HL-60 (cell line): Measurements from ENCODE around the gene PPM1H.

Experiments used
- DNase-seq, 2 experiments: peaks; one replicate each; pipeline ENCODE4 v3.0.0-alpha.2; 2010 to 2020; ENCODE audit warnings: low read depth in 1 of 2, low spot score in 1 of 2
- H3K27ac ChIP-seq: fragments of 250-450 bp; sonication (Bioruptor Pico); replicated peaks from 2 replicates; pipeline ENCODE4 v1.5.1; 2020; ENCODE audit warnings: mild to moderate bottlenecking, moderate library complexity
- H3K27me3 ChIP-seq: fragments of 250-450 bp; sonication (Bioruptor Pico); 2 replicates; pipeline ENCODE4 v1.5.1; 2021; ENCODE audit warnings: mild to moderate bottlenecking, moderate library complexity; ENCODE audit not compliant: insufficient read depth, poor library complexity, severe bottlenecking
- H3K4me3 ChIP-seq: replicated peaks from 2 replicates; pipeline ENCODE4 v1.5.1; 2011; ENCODE audit warnings: mild to moderate bottlenecking, control low read depth, low read length; ENCODE audit not compliant: insufficient read depth
- CTCF ChIP-seq: IDR thresholded peaks from one replicate; pipeline ENCODE4 v1.5.1; 2011; ENCODE audit warnings: low read length, control low read depth, inconsistent platforms; ENCODE audit not compliant: insufficient read depth
- GABPA ChIP-seq: IDR thresholded peaks from 2 replicates; pipeline ENCODE4 v1.6.1; 2012; ENCODE audit warnings: low read depth
- POLR2AphosphoS5 ChIP-seq: IDR thresholded peaks from 2 replicates; pipeline ENCODE4 v1.6.1; 2012; ENCODE audit warnings: low read depth
- SPI1 ChIP-seq: IDR thresholded peaks from 2 replicates; pipeline ENCODE4 v1.6.1; 2012; ENCODE audit warnings: low read depth, mild to moderate bottlenecking, borderline replicate concordance
- TF ChIP-seq, protein P1 (sequence below): IDR thresholded peaks from 2 replicates; pipeline ENCODE4 v1.6.1; 2012; ENCODE audit warnings: low read depth; ENCODE audit not compliant: insufficient replicate concordance

The PPM1H gene

DNA sequence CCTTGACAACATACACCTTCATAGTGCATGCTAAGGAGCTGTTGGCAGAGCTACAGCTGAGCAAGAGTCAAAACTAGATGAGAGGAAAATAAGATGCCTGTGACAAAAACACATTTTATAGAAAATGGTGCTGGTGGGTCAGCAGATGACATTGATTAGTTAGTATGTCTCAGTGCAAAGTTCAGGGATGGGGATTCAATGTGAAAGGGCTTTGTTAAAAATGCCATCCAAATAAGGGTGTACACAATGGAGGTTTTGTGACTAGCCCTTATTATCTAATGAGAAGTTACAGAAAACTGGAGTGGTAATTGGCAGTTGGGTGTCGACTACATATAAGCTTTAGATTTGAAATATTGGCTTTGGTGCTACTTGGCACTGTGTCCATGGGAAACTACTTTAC is 299.3 kb downstream of the PPM1H start:
- DNase-seq: no peak
- Histone ChIP-seq H3K27me3 (peaks cover 4% of the 10 kb centered on the region), H3K4me3 (no peak overlapping the region), H3K27ac (no peak overlapping the region)
- TF ChIP-seq SPI1 (no peak), CTCF (no peak), POLR2AphosphoS5 (no peak), GABPA (no peak)
- TF ChIP-seq, protein P1, sequence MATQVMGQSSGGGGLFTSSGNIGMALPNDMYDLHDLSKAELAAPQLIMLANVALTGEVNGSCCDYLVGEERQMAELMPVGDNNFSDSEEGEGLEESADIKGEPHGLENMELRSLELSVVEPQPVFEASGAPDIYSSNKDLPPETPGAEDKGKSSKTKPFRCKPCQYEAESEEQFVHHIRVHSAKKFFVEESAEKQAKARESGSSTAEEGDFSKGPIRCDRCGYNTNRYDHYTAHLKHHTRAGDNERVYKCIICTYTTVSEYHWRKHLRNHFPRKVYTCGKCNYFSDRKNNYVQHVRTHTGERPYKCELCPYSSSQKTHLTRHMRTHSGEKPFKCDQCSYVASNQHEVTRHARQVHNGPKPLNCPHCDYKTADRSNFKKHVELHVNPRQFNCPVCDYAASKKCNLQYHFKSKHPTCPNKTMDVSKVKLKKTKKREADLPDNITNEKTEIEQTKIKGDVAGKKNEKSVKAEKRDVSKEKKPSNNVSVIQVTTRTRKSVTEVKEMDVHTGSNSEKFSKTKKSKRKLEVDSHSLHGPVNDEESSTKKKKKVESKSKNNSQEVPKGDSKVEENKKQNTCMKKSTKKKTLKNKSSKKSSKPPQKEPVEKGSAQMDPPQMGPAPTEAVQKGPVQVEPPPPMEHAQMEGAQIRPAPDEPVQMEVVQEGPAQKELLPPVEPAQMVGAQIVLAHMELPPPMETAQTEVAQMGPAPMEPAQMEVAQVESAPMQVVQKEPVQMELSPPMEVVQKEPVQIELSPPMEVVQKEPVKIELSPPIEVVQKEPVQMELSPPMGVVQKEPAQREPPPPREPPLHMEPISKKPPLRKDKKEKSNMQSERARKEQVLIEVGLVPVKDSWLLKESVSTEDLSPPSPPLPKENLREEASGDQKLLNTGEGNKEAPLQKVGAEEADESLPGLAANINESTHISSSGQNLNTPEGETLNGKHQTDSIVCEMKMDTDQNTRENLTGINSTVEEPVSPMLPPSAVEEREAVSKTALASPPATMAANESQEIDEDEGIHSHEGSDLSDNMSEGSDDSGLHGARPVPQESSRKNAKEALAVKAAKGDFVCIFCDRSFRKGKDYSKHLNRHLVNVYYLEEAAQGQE: no peak

- peak overlapping the region; percentile 10; the same call in 1 of the 2 replicates for H3K4me3 ChIP-seq
- DNase-seq: no peak
- H3K27ac ChIP-seq: no peak overlapping the region
- H3K27me3 ChIP-seq: peaks cover 4% of the 10 kb centered on the region
- no peak for TF ChIP-seq GABPA
- no peak for TF ChIP-seq POLR2AphosphoS5
- no peak for TF ChIP-seq SPI1
- TF ChIP-seq, protein P1: no peak
- no peak for TF ChIP-seq CTCF
Observed at GRCh38 chr12:62632411-62632918, 302.5 kb downstream of the PPM1H start.

DNA sequence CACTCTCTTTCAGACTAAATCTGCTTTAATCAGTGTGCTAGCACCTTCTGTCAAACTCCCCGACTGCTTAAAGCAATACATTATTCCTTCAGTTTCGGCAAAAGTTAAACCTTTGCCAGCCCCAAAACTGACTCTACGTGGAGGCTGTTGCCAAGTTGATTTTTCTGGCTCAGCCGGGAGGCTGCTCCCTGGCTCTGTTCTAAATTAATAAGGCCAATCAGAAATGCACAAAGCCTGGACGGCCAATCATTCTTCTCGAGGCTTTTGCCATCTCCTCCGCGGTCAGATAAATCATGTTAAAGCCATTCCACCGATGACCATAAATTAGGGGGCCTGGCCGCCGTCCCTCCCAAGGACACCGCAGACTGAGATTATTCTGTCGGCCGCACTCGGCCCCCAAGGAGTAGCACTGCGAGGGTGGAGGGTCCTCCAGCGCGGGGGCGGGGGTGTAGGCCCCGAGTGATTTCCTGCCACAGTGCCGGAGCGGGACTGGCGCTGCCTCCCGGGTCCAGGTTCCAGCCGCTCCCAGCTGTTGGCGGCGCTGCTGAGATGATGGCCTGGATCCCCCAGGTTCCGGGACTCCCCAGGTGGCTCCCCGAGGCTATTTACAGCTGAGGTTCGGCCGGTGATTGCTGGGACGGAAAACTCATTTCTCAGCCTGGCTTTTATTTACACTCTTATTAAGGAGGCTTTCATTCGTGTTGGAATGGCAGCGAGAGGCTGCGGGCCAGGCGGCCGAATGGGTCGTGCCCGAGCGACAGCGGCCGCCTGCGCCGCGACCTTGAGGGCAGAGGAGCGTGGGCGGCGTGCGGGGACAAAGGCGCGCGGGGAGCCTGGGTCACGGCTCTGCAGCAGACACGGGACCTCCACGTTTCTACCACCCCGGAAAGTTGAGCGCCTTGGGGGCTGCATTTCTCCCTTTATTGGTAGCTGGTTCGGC is 303.2 kb downstream of the PPM1H start:
- DNase-seq: no peak
- TF ChIP-seq CTCF (no peak), POLR2AphosphoS5 (no peak), GABPA (no peak), SPI1 (no peak)
- TF ChIP-seq, protein P1: no peak
- peaks cover 4% of the 10 kb centered on the region for H3K27me3 ChIP-seq
- H3K4me3 ChIP-seq: peak overlapping the region; percentile 10
- no peak overlapping the region for H3K27ac ChIP-seq
